LNCaP clone FGC (cell line): ENCODE results near the gene SEC63.

Experiments
- DNase-seq: peaks from one replicate; pipeline ENCODE4 v3.0.0-alpha.2; 2011; ENCODE audit warnings: low read depth
- H3K4me3 ChIP-seq: 2 replicates; pipeline ENCODE4 v1.5.1; 2011; ENCODE audit warnings: mild to moderate bottlenecking, low read depth, low read length, control low read depth
- TF ChIP-seq, protein P1 (sequence below): IDR thresholded peaks from 2 replicates; pipeline ENCODE4 v1.5.1; 2012; ENCODE audit warnings: mild to moderate bottlenecking; ENCODE audit not compliant: control insufficient read depth, insufficient read depth; ENCODE audit errors: extremely low read depth

Gene SEC63

DNA sequence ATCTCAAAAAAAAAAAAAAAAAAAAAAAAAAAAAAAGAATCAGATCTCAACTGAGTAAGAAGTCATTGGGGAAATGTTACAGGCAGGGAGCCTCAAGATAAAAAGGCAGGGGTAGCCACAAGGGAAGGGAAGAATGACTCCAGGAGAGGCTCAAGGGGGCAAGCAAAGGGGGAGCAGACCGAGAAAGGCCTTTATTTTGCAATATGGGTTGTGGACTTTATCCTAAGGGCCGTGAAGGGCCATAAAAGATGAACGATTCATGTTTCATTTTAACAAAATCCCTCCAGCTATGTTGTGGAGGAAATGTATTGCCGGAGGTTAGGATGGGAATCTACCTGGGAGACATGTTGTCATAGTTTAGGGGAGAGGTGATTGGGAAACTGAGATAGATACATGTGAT is 25.8 kb upstream of the SEC63 start:
- H3K4me3 ChIP-seq = no peak overlapping the region
- no peak for DNase-seq
- TF ChIP-seq, protein P1, sequence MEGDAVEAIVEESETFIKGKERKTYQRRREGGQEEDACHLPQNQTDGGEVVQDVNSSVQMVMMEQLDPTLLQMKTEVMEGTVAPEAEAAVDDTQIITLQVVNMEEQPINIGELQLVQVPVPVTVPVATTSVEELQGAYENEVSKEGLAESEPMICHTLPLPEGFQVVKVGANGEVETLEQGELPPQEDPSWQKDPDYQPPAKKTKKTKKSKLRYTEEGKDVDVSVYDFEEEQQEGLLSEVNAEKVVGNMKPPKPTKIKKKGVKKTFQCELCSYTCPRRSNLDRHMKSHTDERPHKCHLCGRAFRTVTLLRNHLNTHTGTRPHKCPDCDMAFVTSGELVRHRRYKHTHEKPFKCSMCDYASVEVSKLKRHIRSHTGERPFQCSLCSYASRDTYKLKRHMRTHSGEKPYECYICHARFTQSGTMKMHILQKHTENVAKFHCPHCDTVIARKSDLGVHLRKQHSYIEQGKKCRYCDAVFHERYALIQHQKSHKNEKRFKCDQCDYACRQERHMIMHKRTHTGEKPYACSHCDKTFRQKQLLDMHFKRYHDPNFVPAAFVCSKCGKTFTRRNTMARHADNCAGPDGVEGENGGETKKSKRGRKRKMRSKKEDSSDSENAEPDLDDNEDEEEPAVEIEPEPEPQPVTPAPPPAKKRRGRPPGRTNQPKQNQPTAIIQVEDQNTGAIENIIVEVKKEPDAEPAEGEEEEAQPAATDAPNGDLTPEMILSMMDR = no peak

DNA sequence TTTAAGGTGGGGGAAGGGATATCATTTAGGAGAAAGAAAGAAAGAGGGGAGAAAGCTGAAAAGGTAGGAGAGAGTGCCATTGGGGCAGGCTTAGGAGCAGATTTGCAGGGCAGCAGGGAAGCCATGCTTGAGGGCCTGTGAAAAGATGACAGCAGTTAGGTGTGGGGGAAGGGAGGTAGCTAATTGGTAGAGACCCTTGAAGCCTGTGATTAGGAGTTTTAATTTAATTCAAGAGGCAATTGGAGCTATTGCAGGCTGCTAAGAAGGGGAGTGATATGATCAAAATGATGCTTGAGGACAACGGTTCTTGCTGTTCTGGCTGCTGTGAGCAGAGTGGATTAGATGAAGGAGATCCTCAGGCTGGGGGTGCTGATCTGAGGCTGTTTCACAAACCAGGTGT is 24.5 kb upstream of the SEC63 start:
- no peak for DNase-seq
- TF ChIP-seq, protein P1 = no peak
- no peak overlapping the region for H3K4me3 ChIP-seq

DNA sequence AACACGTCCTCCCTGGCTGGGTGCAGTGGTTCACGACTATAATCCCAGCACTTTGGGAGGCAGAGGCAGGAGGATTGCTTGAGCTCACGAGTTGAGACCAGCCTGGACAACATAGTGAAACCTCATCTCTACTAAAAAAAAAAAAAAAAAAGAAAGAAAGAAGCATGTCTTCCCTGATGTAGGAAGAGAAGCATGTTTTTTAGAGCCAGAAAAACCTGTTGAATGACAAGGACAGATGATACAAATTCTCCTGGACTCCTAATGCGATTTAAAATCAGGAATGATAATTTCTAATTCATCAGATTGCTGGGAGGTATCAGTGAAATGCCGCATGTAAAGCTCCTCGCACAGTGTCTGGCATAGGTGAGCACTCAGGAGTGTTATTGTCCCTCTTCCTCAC is 23.7 kb upstream of the SEC63 start:
- no peak overlapping the region for H3K4me3 ChIP-seq
- TF ChIP-seq, protein P1 = no peak
- DNase-seq = no peak

DNA sequence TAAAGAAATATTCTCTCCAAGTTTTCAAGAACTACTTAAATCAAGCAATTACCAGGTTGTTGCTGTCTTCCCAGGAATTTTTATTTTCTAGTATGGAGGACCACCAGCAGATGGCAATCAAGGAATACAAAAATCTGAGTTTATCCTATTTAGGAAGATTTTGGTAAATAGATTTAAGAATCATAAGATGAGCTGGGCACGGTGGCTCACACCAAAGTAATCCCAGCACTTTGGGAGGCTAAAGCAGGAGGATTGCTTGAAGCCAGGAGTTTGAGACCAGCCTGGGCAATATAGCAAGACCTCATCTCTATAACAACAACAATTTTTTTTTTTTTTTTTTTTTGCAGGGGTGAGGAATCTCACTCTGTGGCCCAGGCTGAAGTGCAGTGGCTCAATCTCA is 19.3 kb upstream of the SEC63 start:
- no peak overlapping the region for H3K4me3 ChIP-seq
- DNase-seq = no peak
- TF ChIP-seq, protein P1 = peak; percentile 27; the same call in 1 of the 2 replicates

DNA sequence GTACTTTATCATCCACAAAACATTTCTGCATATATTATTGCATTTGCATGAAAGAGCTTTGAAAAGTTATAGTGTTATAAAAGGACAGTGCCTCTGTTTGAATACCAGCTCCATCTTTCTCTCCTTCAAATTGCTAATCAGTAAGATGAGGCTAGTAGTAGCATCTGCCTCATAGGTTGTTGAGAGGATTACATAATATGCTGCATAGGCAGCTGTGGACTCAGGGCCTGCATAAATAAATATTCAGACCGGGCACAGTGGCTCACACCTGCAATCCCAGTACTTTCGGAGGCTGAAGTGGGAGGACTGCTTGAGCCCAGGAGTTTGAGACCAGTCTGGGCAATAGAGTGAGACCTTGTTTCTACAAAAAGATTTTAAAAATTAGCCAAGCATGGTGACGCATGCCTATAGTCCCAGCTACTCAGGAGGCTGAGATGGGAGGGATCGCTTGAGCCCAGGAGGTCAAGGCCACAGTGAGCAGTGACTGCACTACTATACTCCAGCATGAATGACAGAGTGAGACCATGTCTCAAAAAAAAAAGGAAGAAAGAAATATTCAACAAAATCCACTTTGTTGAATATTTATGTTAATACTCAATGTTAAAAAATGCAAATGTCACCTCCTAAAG is 18.3 kb upstream of the SEC63 start:
- no peak overlapping the region for H3K4me3 ChIP-seq
- DNase-seq = no peak
- TF ChIP-seq, protein P1 = no peak

DNA sequence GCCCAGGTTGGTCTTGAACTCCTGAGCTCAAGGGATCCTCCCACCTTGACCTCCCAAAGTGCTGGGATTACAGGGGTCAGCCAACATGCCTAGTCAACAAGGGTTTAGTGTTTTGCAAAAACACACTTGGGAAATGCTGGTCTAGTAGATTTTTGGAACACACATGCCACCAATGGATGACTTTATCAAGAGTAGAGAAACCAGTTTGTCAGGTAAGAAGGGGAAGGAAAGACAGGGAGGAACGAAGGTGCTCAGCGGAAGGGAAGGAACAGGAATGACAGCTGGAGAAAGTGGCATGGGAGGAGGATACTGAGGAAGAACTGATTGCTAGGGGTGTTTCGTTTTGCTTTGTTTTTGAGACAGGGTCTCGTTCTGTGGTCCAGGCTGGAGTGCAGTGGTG is 15.6 kb upstream of the SEC63 start:
- H3K4me3 ChIP-seq = no peak overlapping the region
- TF ChIP-seq, protein P1 = no peak
- DNase-seq = no peak
